DOHH2 (cell line): ENCODE measurements around the gene C3orf38.

ENCODE experiments used
- CTCF ChIP-seq: fragments of 200-600 bp; sonication (generic); IDR thresholded peaks from one replicate; pipeline ENCODE4 v1.5.1; 2014; ENCODE audit warnings: antibody characterized with exemption, mild to moderate bottlenecking, low read depth, low read length; ENCODE audit not compliant: poor library complexity, severe bottlenecking
- EZH2phosphoT487 ChIP-seq: fragments of 200-600 bp; sonication (generic); IDR thresholded peaks from 2 replicates; pipeline ENCODE4 v1.6.1; 2017; ENCODE audit warnings: borderline replicate concordance, mild to moderate bottlenecking, antibody characterized with exemption, low read length, moderate library complexity, mixed read lengths

GRCh38 chr3:88150806-88151205 lies 1.0 kb downstream of the C3orf38 start:
- TF ChIP-seq CTCF (no peak), EZH2phosphoT487 (no peak)
